GM23338 (cell line): ENCODE measurements around the gene EML4. TPM values are rescaled to one million over a fixed set of nuclear protein-coding genes. Genes with fewer than 3 reads are reported as not detected.

ENCODE experiments used
- ATAC-seq: fragments of 200-7000 bp; cut with Tn5 transposase; 3 replicates; pipeline ENCODE4 v1.9.1; 2020
- DNase-seq: peaks from one replicate; pipeline ENCODE4 v3.0.0-alpha.2; 2015; ENCODE audit warnings: low spot score
- H2AFZ ChIP-seq: fragments of 200-600 bp; sonication (generic); 2 replicates; pipeline ENCODE4 v1.8.0; 2016; ENCODE audit warnings: antibody characterized with exemption, mild to moderate bottlenecking, moderate library complexity
- H3F3A ChIP-seq: fragments of 200-600 bp; sonication (generic); replicated peaks from 2 replicates; pipeline ENCODE4 v1.8.0; 2017; ENCODE audit warnings: antibody characterized with exemption, mixed run types, low read depth
- H3K27ac ChIP-seq: fragments of 200-600 bp; sonication (generic); 2 replicates; pipeline ENCODE4 v1.6.1; 2016; ENCODE audit warnings: low read depth
- H3K27me3 ChIP-seq: fragments of 200-600 bp; sonication (generic); 2 replicates; pipeline ENCODE4 v1.8.0; 2016; ENCODE audit warnings: mild to moderate bottlenecking, mixed run types, moderate library complexity; ENCODE audit not compliant: insufficient read depth
- H3K36me3 ChIP-seq: fragments of 200-600 bp; sonication (generic); 2 replicates; pipeline ENCODE4 v1.8.0; 2016; ENCODE audit warnings: mild to moderate bottlenecking; ENCODE audit not compliant: insufficient read depth
- H3K4me1 ChIP-seq: fragments of 200-600 bp; sonication (generic); 2 replicates; pipeline ENCODE4 v1.8.0; 2016; ENCODE audit warnings: mild to moderate bottlenecking, moderate library complexity; ENCODE audit not compliant: insufficient read depth
- H3K4me2 ChIP-seq: fragments of 200-600 bp; sonication (generic); 2 replicates; pipeline ENCODE4 v1.7.1; 2017; ENCODE audit warnings: mixed run types
- H3K4me3 ChIP-seq: fragments of 200-600 bp; sonication (generic); 2 replicates; pipeline ENCODE4 v1.6.1; 2016; ENCODE audit warnings: mixed run types
- H3K79me2 ChIP-seq: fragments of 200-600 bp; sonication (generic); replicated peaks from 2 replicates; pipeline ENCODE4 v1.8.0; 2017; ENCODE audit warnings: mild to moderate bottlenecking; ENCODE audit not compliant: insufficient read depth
- H3K9me2 ChIP-seq: fragments of 200-600 bp; sonication (generic); 2 replicates; pipeline ENCODE4 v1.8.0; 2017; ENCODE audit not compliant: insufficient read depth
- H4K20me1 ChIP-seq: fragments of 200-600 bp; sonication (generic); replicated peaks from 2 replicates; pipeline ENCODE4 v1.8.0; 2017; ENCODE audit warnings: mild to moderate bottlenecking; ENCODE audit not compliant: insufficient read depth
- H3K27ac Mint-ChIP-seq: 2 replicates; pipeline ENCODE4 v1.8.0; 2020; ENCODE audit warnings: inconsistent platforms, mild to moderate bottlenecking, moderate library complexity, mixed read lengths
- H3K27me3 Mint-ChIP-seq: 3 replicates; pipeline ENCODE4 v1.8.0; 2022; ENCODE audit warnings: low read depth, mild to moderate bottlenecking, moderate library complexity, mixed read lengths, inconsistent platforms; ENCODE audit not compliant: insufficient read depth, poor library complexity
- H3K36me3 Mint-ChIP-seq: 3 replicates; pipeline ENCODE4 v1.8.0; 2021; ENCODE audit warnings: low read depth, mild to moderate bottlenecking, inconsistent platforms, moderate library complexity, mixed read lengths
- H3K4me1 Mint-ChIP-seq: 3 replicates; pipeline ENCODE4 v1.8.0; 2020; ENCODE audit warnings: mild to moderate bottlenecking, inconsistent platforms, mixed read lengths
- H3K4me3 Mint-ChIP-seq: 3 replicates; pipeline ENCODE4 v1.8.0; 2021; ENCODE audit warnings: moderate library complexity, mild to moderate bottlenecking, inconsistent platforms, mixed read lengths
- H3K9me3 Mint-ChIP-seq: 3 replicates; pipeline ENCODE4 v1.8.0; 2020; ENCODE audit warnings: moderate library complexity, mild to moderate bottlenecking, inconsistent platforms, mixed read lengths
- CTCF ChIP-seq, 2 experiments: fragments of 200-600 bp in 1 of 2; sonication (generic) in 1 of 2; conservative IDR thresholded peaks; 2 replicates each; pipeline versions ENCODE4 v1.5.1 to v1.6.1; 2016 to 2017; ENCODE audit warnings: antibody characterized with exemption in 2 of 2, low read depth in 2 of 2, mild to moderate bottlenecking in 2 of 2, moderate library complexity in 1 of 2
- ETS1 ChIP-seq: IDR thresholded peaks from 2 replicates; pipeline ENCODE4 v1.6.1; 2016; ENCODE audit warnings: antibody characterized with exemption
- EZH2phosphoT487 ChIP-seq: fragments of 200-600 bp; sonication (generic); IDR thresholded peaks from one replicate; pipeline ENCODE4 v1.8.1; 2018; ENCODE audit warnings: antibody characterized with exemption; ENCODE audit not compliant: unreplicated experiment
- JUNB ChIP-seq: IDR thresholded peaks from one replicate; pipeline ENCODE4 v1.6.1; 2016; ENCODE audit warnings: antibody characterized with exemption; ENCODE audit not compliant: unreplicated experiment
- POLR2AphosphoS5 ChIP-seq: IDR thresholded peaks from 2 replicates; pipeline ENCODE4 v1.6.1; 2016; ENCODE audit warnings: antibody characterized with exemption, low read depth
- STAT1 ChIP-seq: IDR thresholded peaks from one replicate; pipeline ENCODE4 v1.6.1; 2016; ENCODE audit warnings: antibody characterized with exemption; ENCODE audit not compliant: unreplicated experiment
- ZNF114 ChIP-seq: fragments of 250-450 bp; sonication (Bioruptor Pico); IDR thresholded peaks from 2 replicates; pipeline ENCODE4 v1.5.0; 2020; ENCODE audit warnings: mild to moderate bottlenecking, moderate library complexity
- ZNF331 ChIP-seq: fragments of 250-450 bp; sonication (Bioruptor Pico); IDR thresholded peaks from 2 replicates; pipeline ENCODE4 v1.5.0; 2020; ENCODE audit warnings: low read depth, mild to moderate bottlenecking, moderate library complexity
- ZNF462 ChIP-seq: fragments of 250-450 bp; sonication (Bioruptor Pico); IDR thresholded peaks from 2 replicates; pipeline ENCODE4 v1.5.0; 2020; ENCODE audit warnings: mild to moderate bottlenecking, moderate library complexity
- polyA plus RNA-seq: library from polyadenylated mRNA; unstranded; fragments of >200 nt; fragmentation: Nextera tagmentation; extraction: Ambion mirVana; gene quantifications from 2 replicates; pipeline ENCODE4 v1.2.1, GENCODE V29; 2016
- total RNA-seq: library from RNA; depleted of rRNA; stranded (reverse); fragments of >200 nt; shearing (Covaris generic); gene quantifications from 2 replicates; pipeline ENCODE4 v1.2.3, GENCODE V29; 2014

The EML4 gene
- total and polyA plus RNA-seq, 2 experiments from 2014 or later, result 65.3 to 115 TPM

- H3K27ac ChIP-seq, result no peak overlapping the region
- no peaks in the 10 kb centered on the region; the same call in 1 of the 2 replicates for H3K9me2 ChIP-seq
- H3K4me2 ChIP-seq, result no peak overlapping the region
- H2AFZ ChIP-seq, result no peak overlapping the region
- peaks cover 95% of the 10 kb centered on the region for H3K79me2 ChIP-seq
- Mint-ChIP-seq H3K4me1 (peaks cover 12% of the 10 kb centered on the region), H3K36me3 (peaks cover 6% of the 10 kb centered on the region; the same call in 2 of the 3 replicates), H3K4me3 (no peak overlapping the region), H3K9me3 (no peaks in the 10 kb centered on the region), H3K27me3 (no peaks in the 10 kb centered on the region), H3K27ac (no peak overlapping the region)
- peaks cover 8% of the 10 kb centered on the region; the same call in 1 of the 2 replicates for H3K4me1 ChIP-seq
- H3K4me3 ChIP-seq, result no peak overlapping the region
- TF ChIP-seq POLR2AphosphoS5, result no peak
- no peak for TF ChIP-seq CTCF (conservative IDR thresholded peaks at IDR 0.05; ENCODE audit: low read depth in 2 of 2)
- TF ChIP-seq ZNF114 (CRISPR knock-in tag), result no peak
- TF ChIP-seq ETS1, result no peak
- TF ChIP-seq ZNF331 (CRISPR knock-in tag), result no peak
- TF ChIP-seq EZH2phosphoT487, result no peak
- ATAC-seq (no peak), DNase-seq (no peak)
- H3K27me3 ChIP-seq, result no peaks in the 10 kb centered on the region
- H3K36me3 ChIP-seq, result no peaks in the 10 kb centered on the region
- peaks cover 30% of the 10 kb centered on the region for H4K20me1 ChIP-seq
- H3F3A ChIP-seq, result no peaks in the 10 kb centered on the region
Observed at GRCh38 chr2:42199626-42200025, 30.5 kb downstream of the EML4 start.

- H3K27me3 ChIP-seq, result no peaks in the 10 kb centered on the region
- TF ChIP-seq ETS1 (no peak), STAT1 (no peak), ZNF114 (CRISPR knock-in tag) (no peak), JUNB (no peak), POLR2AphosphoS5 (no peak), ZNF462 (CRISPR knock-in tag) (no peak)
Observed at GRCh38 chr2:42200926-42201855, 32.0 kb downstream of the EML4 start.

More at GRCh38 chr2:42200926-42201855, 32.0 kb downstream of the EML4 start:
- Mint-ChIP-seq H3K4me1 (peaks cover 12% of the 10 kb centered on the region), H3K27me3 (no peaks in the 10 kb centered on the region), H3K27ac (no peak overlapping the region), H3K9me3 (no peaks in the 10 kb centered on the region), H3K4me3 (no peak overlapping the region), H3K36me3 (peaks cover 6% of the 10 kb centered on the region; the same call in 2 of the 3 replicates)
- no peaks in the 10 kb centered on the region; the same call in 1 of the 2 replicates for H3K9me2 ChIP-seq
- no peak overlapping the region for H2AFZ ChIP-seq
- ATAC-seq (no peak), DNase-seq (no peak)
- peaks cover 2% of the 10 kb centered on the region; the same call in 1 of the 2 replicates for H3K4me1 ChIP-seq
- peaks cover 34% of the 10 kb centered on the region for H4K20me1 ChIP-seq
- no peaks in the 10 kb centered on the region for H3K36me3 ChIP-seq
- H3K4me2 ChIP-seq, result no peak overlapping the region
- H3F3A ChIP-seq, result no peaks in the 10 kb centered on the region
- H3K4me3 ChIP-seq, result no peak overlapping the region
- H3K27ac ChIP-seq, result no peak overlapping the region
- peaks cover 95% of the 10 kb centered on the region for H3K79me2 ChIP-seq
